Measurements from ENCODE around the gene KRTAP5-1.

KRTAP5-1 gene

DNA sequence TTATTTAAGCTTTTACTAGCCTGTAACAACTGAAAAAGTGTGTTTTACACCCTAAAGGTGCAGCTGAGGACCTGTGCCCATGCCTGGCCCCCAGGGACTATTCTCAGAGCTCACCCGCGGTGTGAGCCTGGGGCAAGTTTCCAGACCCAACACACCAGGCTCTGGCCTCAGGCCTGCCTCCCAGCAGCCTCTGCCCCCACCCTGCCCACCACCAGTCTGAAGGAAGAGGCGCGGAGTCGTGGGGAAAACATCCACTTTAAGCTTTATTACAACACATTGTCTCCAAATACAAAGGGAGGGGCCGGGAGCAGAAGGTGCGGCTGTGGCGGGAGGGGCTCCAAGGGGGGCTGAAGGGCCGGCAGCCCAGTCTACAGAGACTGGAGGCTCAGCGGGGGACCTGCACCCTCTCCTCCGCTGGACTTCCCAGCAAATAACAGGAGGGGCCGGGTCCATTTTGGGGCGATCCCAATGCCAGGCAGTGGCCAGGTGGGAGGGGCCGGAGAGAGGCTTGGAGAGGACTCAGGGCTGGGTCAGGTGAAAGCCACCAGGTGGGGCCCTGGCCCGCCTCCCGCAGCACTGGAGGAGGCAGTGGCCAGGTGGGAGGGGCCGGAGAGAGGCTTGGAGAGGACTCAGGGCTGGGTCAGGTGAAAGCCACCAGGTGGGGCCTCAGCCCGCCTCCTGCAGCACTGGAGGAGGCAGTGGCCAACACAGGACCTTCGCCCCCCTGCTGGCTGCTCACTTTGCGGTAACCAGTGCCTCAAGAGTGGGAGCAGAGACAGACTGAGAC lies 31.1 kb downstream of the KRTAP5-1 start:
- no peaks in the 10 kb centered on the region; the same call in 1 of the 2 replicates for H3K36me3 ChIP-seq (ENCODE audit: control insufficient read depth, insufficient read depth, low read length)
- WGBS (ENCODE audit: insufficient coverage, insufficient read length), result no CpG with 5 or more reads among the region's 20 CpGs
- no peak overlapping the region for H3K4me3 ChIP-seq (ENCODE audit: low read length)
- H3K4me1 ChIP-seq (ENCODE audit: control insufficient read depth, insufficient read depth, low read length), result peaks cover 22% of the 10 kb centered on the region
- no peaks in the 10 kb centered on the region for H3K9me3 ChIP-seq (ENCODE audit: control insufficient read depth, insufficient read depth, low read length)
- H3K27me3 ChIP-seq (ENCODE audit: control insufficient read depth, insufficient read depth, low read length), result no peaks in the 10 kb centered on the region
- DNase-seq (ENCODE audit: low read depth, low spot score), result no peak
- H3K27ac ChIP-seq (ENCODE audit: low read length), result no peak overlapping the region

DNA sequence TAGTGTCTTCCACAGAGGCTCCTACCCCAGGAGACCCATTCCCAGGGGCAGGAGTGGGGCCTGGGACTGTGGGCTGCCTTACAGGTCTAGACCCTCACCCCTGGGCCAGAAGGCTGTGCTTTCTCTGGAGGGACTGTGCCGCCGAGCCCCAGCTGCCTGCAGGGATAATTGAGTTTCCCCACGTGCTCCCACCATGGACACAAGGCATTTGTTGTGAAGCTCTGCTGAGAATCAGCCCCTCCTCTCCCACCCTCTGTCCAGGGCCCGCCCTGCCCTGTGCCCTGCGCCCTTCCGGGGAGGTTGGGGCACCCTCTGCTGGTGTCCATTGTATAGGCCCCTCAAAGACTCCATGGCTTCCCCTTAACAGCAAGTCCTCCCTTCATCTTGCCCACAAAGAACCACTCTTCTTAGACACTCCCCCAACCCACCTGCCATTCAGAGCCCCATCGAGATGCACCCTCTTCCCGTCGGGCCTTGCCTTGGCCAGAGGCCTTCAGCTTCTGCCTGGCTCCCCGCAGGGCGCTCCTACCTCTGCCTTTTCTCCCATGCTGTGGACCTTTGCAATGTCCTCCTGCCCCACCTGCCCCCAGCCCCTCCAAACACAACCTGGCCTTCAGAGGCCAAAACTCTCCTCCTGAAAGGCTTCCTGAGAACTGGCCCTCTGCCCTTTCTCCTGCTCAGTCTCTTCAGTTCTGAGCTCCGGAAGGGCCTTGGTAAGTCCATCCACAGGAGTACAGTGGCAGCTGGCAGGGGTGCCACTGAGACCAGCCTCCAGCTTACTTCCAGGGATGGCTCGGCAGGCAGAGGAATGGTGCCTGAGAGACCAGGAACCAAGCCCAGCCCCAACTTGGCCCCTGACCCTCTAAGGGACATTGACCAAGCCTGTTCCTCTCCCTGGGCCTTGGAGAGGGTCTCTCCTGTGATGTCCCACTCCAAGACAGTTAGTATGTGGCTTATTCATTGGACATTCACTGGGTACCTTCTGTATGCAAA lies 35.4 kb downstream of the KRTAP5-1 start:
- peaks cover 13% of the 10 kb centered on the region for H3K4me1 ChIP-seq (ENCODE audit: control insufficient read depth, insufficient read depth, low read length)
- no peaks in the 10 kb centered on the region for H3K9me3 ChIP-seq (ENCODE audit: control insufficient read depth, insufficient read depth, low read length)
- WGBS (ENCODE audit: insufficient coverage, insufficient read length), result no CpG with 5 or more reads among the region's 13 CpGs
- H3K36me3 ChIP-seq (ENCODE audit: control insufficient read depth, insufficient read depth, low read length), result no peaks in the 10 kb centered on the region
- no peak overlapping the region for H3K4me3 ChIP-seq (ENCODE audit: low read length)
- H3K27ac ChIP-seq (ENCODE audit: low read length), result no peak overlapping the region
- DNase-seq (ENCODE audit: low read depth, low spot score), result no peak
- H3K27me3 ChIP-seq (ENCODE audit: control insufficient read depth, insufficient read depth, low read length), result peaks cover 6% of the 10 kb centered on the region

GRCh38 chr11:1548221-1549070 lies 36.6 kb downstream of the KRTAP5-1 start:
- Histone ChIP-seq H3K9me3 (ENCODE audit: control insufficient read depth, insufficient read depth, low read length) (no peaks in the 10 kb centered on the region), H3K36me3 (ENCODE audit: control insufficient read depth, insufficient read depth, low read length) (no peaks in the 10 kb centered on the region), H3K27ac (ENCODE audit: low read length) (no peak overlapping the region), H3K4me1 (ENCODE audit: control insufficient read depth, insufficient read depth, low read length) (peaks cover 8% of the 10 kb centered on the region), H3K27me3 (ENCODE audit: control insufficient read depth, insufficient read depth, low read length) (peaks cover 6% of the 10 kb centered on the region), H3K4me3 (ENCODE audit: low read length) (peak overlapping the region; percentile 29; the same call in 1 of the 2 replicates)
- WGBS (ENCODE audit: insufficient coverage, insufficient read length), result no CpG with 5 or more reads among the region's 34 CpGs
- no peak for DNase-seq (ENCODE audit: low read depth, low spot score)

- WGBS (ENCODE audit: insufficient coverage, insufficient read length), result no CpG with 5 or more reads among the region's 33 CpGs
- Histone ChIP-seq H3K9me3 (ENCODE audit: control insufficient read depth, insufficient read depth, low read length) (no peaks in the 10 kb centered on the region), H3K27ac (ENCODE audit: low read length) (no peak overlapping the region), H3K27me3 (ENCODE audit: control insufficient read depth, insufficient read depth, low read length) (peaks cover 6% of the 10 kb centered on the region), H3K36me3 (ENCODE audit: control insufficient read depth, insufficient read depth, low read length) (no peaks in the 10 kb centered on the region), H3K4me3 (ENCODE audit: low read length) (peak overlapping the region; percentile 53; the same call in 1 of the 2 replicates), H3K4me1 (ENCODE audit: control insufficient read depth, insufficient read depth, low read length) (peaks cover 8% of the 10 kb centered on the region)
- no peak for DNase-seq (ENCODE audit: low read depth, low spot score)
These were observed 37.5 kb downstream of the KRTAP5-1 start for GRCh38 chr11:1547467-1548098.

GRCh38 chr11:1546536-1547466 lies 38.3 kb downstream of the KRTAP5-1 start:
- no CpG with 5 or more reads among the region's 106 CpGs for WGBS (ENCODE audit: insufficient coverage, insufficient read length)
- DNase-seq (ENCODE audit: low read depth, low spot score), result no peak
- Histone ChIP-seq H3K4me3 (ENCODE audit: low read length) (peak overlapping the region; percentile 53; the same call in 1 of the 2 replicates), H3K27ac (ENCODE audit: low read length) (no peak overlapping the region), H3K27me3 (ENCODE audit: control insufficient read depth, insufficient read depth, low read length) (peaks cover 6% of the 10 kb centered on the region), H3K36me3 (ENCODE audit: control insufficient read depth, insufficient read depth, low read length) (no peaks in the 10 kb centered on the region), H3K4me1 (ENCODE audit: control insufficient read depth, insufficient read depth, low read length) (peaks cover 8% of the 10 kb centered on the region), H3K9me3 (ENCODE audit: control insufficient read depth, insufficient read depth, low read length) (no peaks in the 10 kb centered on the region)

DNA sequence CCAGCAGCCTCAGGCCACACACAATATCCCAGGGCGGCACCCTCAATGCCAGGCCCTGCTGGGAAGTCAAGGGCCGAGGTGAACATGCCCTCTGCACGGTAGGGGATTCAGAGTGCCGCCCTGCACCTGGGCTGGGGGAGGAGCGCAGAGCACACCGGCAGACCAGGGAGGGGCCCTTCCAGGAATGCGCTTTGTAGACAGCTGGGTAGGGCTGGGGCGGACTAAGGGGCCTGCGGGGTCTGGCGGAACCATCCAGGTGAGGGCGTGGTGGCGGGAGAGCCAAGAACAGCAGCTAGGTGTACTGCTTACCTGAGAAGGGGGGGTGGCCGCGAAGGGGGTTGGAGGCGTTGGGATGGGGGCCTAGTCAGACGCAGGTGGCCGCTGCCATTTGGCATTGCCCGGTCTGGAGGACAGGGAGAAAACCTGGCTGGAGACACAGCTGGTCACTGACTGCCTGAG lies 39.0 kb downstream of the KRTAP5-1 start:
- Histone ChIP-seq H3K27me3 (ENCODE audit: control insufficient read depth, insufficient read depth, low read length) (peaks cover 6% of the 10 kb centered on the region), H3K36me3 (ENCODE audit: control insufficient read depth, insufficient read depth, low read length) (no peaks in the 10 kb centered on the region), H3K9me3 (ENCODE audit: control insufficient read depth, insufficient read depth, low read length) (no peaks in the 10 kb centered on the region), H3K4me1 (ENCODE audit: control insufficient read depth, insufficient read depth, low read length) (peaks cover 8% of the 10 kb centered on the region), H3K27ac (ENCODE audit: low read length) (no peak overlapping the region), H3K4me3 (ENCODE audit: low read length) (peak overlapping the region; percentile 20; the same call in 1 of the 2 replicates)
- no peak for DNase-seq (ENCODE audit: low read depth, low spot score)
- WGBS (ENCODE audit: insufficient coverage, insufficient read length), result no CpG with 5 or more reads among the region's 18 CpGs

DNA sequence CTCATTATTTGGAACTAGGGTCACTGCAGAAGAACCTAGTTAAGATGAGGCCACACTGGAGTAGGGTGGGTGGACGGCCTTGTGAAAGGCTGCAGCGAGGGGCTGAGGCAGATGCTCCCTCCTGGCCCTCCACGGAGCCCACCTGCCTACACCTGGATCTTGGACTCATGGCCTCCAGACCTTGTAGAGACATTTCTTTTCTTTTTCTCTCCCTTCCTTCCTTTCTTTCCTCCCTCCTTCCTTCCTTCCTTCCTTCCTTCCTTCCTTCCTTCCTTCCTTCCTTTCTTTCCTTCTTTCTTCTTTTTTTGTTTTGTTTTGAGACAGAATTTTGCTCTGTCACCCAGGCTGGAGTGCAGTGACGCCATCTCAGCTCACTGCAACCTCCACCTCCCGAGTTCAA lies 39.7 kb downstream of the KRTAP5-1 start:
- no CpG with 5 or more reads among the region's 5 CpGs for WGBS (ENCODE audit: insufficient coverage, insufficient read length)
- Histone ChIP-seq H3K36me3 (ENCODE audit: control insufficient read depth, insufficient read depth, low read length) (no peaks in the 10 kb centered on the region), H3K27ac (ENCODE audit: low read length) (no peak overlapping the region), H3K9me3 (ENCODE audit: control insufficient read depth, insufficient read depth, low read length) (no peaks in the 10 kb centered on the region), H3K4me1 (ENCODE audit: control insufficient read depth, insufficient read depth, low read length) (peaks cover 8% of the 10 kb centered on the region), H3K27me3 (ENCODE audit: control insufficient read depth, insufficient read depth, low read length) (peaks cover 6% of the 10 kb centered on the region), H3K4me3 (ENCODE audit: low read length) (no peak overlapping the region)
- no peak for DNase-seq (ENCODE audit: low read depth, low spot score)

DNA sequence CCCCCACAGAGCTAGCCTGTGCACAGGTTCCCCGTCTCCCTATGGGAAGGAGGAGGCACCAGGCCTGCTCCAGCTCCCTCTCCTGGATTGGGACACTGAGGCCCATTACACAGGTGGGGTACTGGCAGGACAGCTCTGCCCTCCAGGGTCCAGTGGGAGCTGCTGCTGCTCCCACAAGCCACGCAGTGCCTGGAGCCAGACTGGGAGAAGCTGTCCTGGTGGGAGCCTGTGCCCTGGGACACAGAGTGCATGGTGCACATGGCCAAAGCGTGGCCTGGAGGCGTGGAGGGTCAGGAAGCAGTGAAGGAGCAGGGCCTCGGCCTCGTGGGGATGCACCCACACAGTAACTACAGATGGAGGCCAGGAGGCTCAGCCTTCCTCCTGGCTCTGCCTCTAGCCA lies 40.5 kb downstream of the KRTAP5-1 start:
- Histone ChIP-seq H3K27me3 (ENCODE audit: control insufficient read depth, insufficient read depth, low read length) (peaks cover 6% of the 10 kb centered on the region), H3K9me3 (ENCODE audit: control insufficient read depth, insufficient read depth, low read length) (no peaks in the 10 kb centered on the region), H3K27ac (ENCODE audit: low read length) (no peak overlapping the region), H3K36me3 (ENCODE audit: control insufficient read depth, insufficient read depth, low read length) (no peaks in the 10 kb centered on the region), H3K4me3 (ENCODE audit: low read length) (no peak overlapping the region), H3K4me1 (ENCODE audit: control insufficient read depth, insufficient read depth, low read length) (peaks cover 8% of the 10 kb centered on the region)
- no peak for DNase-seq (ENCODE audit: low read depth, low spot score)
- no CpG with 5 or more reads among the region's 6 CpGs for WGBS (ENCODE audit: insufficient coverage, insufficient read length)

All from iPS DF 6.9 (cell line).